ENCODE results near the gene NFATC1. TPM values are rescaled to one million over a fixed set of nuclear protein-coding genes. Genes with fewer than 3 reads are reported as not detected.

Gene NFATC1
- total RNA-seq, 3 donors from 2014 or later: 62.7 to 80.8 (median 75.2) TPM

DNA sequence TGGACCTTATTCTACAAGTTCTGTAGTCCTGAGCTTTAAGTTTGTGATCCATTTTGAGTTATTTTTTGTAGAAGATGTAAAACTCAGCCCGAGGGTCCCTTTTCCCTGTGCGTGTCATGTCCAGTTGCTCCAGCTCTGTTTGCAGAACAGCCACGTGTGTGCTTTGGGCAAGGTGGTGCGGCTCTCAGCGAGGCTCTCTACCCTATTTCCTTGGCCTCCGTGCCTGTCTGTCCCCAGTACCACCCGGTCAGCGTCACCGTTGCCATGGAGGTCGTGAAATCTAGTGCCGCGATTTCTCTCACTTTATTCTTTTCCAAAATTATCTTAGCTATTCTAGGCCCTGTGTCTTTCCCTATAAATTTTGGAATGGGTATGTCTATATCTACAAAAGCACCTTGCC lies 142.9 kb downstream of the NFATC1 start:
- Mint-ChIP-seq H3K4me3 (no peak overlapping the region), H3K36me3 (ENCODE audit: insufficient read depth) (peaks cover 5% of the 10 kb centered on the region), H3K27me3 (ENCODE audit: low read depth) (no peaks in the 10 kb centered on the region), H3K4me1 (ENCODE audit: low read depth) (no peaks in the 10 kb centered on the region), H3K9me3 (no peaks in the 10 kb centered on the region)
- no peak for DNase-seq
- ATAC-seq: no peak

DNA sequence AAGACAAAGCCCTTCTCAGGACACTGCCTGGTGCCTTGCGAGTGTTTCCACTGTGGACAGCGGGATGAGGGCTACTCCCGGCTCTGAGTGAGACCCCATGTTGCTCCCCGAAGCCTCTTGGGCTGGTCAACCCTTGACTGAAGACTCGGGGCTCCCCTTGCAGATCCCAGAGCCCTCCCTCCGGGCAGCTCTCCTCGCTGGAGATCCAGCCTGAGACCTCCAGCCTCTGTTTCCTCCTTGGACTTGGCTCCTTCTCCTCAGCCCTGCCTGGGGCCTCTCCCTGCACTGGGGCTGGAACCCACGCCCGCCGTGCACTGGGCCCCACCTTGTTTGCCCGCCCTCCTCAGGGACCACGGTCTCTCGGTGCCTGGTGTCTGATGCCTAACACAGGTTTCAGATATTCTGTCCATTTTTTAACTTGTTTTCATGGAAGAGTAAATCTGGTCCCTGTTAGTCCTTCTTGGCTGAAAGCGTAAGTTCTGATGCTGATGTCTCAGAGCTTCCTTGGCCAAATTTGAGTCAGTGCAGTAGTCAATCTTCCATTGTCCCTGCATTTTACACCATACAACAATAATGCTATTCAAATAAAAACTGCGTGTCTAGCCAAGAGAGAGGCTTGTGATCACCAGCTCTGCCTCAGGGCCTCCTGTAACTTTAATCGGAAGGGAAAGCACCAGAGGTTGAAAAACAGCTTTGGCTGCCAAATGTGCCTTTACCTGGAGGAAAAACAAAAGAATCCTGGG lies 144.6 kb downstream of the NFATC1 start:
- Mint-ChIP-seq H3K27me3 (ENCODE audit: low read depth) (no peaks in the 10 kb centered on the region), H3K4me1 (ENCODE audit: low read depth) (no peaks in the 10 kb centered on the region), H3K4me3 (no peak overlapping the region), H3K9me3 (no peaks in the 10 kb centered on the region), H3K36me3 (ENCODE audit: insufficient read depth) (peaks cover 5% of the 10 kb centered on the region)
- DNase-seq (no peak), ATAC-seq (no peak)

DNA sequence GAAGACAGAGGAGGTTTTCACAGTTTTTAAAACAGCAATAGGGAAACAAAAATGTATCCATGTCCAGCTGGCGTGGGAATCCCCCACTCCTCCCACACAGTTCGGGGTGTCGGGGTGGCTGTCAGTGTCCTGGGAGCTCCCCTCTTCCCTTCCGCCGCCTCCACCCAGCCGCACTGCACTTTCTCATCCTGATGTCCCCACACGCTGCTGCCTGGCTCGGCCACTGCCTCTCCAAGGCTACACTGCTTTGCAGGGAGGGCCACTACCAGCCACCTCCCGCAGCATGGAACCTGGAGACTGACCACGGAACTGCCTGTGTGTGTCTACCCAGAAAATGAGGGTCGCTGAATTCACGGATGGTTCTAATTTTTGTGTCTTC lies 145.2 kb downstream of the NFATC1 start:
- no peak for DNase-seq
- Mint-ChIP-seq H3K4me3 (no peak overlapping the region), H3K27me3 (ENCODE audit: low read depth) (no peaks in the 10 kb centered on the region), H3K36me3 (ENCODE audit: insufficient read depth) (peaks cover 5% of the 10 kb centered on the region), H3K4me1 (ENCODE audit: low read depth) (no peaks in the 10 kb centered on the region), H3K9me3 (no peaks in the 10 kb centered on the region)
- ATAC-seq: no peak

DNA sequence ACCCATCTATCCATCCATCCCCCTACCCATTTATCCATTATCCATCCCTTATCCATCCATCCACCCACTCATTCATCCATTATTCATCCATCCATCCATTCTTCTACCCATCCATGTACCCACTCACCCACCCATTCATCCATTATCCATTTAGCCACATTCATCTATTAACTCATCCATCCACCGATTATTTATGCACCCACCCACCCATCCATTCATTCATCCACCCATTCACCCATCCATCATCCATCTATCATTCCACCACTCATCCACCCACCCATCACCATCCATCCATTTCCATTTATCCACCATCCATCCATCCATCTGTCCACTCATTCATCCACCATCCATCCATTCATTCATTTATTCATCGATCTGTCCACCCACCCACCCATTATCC lies 146.5 kb downstream of the NFATC1 start:
- H3K4me1 Mint-ChIP-seq (ENCODE audit: low read depth): no peaks in the 10 kb centered on the region
- no peaks in the 10 kb centered on the region for H3K9me3 Mint-ChIP-seq
- no peaks in the 10 kb centered on the region for H3K27me3 Mint-ChIP-seq (ENCODE audit: low read depth)
- peaks cover 5% of the 10 kb centered on the region for H3K36me3 Mint-ChIP-seq (ENCODE audit: insufficient read depth)
- H3K4me3 Mint-ChIP-seq: no peak overlapping the region
- ATAC-seq: no peak
- no peak for DNase-seq

DNA sequence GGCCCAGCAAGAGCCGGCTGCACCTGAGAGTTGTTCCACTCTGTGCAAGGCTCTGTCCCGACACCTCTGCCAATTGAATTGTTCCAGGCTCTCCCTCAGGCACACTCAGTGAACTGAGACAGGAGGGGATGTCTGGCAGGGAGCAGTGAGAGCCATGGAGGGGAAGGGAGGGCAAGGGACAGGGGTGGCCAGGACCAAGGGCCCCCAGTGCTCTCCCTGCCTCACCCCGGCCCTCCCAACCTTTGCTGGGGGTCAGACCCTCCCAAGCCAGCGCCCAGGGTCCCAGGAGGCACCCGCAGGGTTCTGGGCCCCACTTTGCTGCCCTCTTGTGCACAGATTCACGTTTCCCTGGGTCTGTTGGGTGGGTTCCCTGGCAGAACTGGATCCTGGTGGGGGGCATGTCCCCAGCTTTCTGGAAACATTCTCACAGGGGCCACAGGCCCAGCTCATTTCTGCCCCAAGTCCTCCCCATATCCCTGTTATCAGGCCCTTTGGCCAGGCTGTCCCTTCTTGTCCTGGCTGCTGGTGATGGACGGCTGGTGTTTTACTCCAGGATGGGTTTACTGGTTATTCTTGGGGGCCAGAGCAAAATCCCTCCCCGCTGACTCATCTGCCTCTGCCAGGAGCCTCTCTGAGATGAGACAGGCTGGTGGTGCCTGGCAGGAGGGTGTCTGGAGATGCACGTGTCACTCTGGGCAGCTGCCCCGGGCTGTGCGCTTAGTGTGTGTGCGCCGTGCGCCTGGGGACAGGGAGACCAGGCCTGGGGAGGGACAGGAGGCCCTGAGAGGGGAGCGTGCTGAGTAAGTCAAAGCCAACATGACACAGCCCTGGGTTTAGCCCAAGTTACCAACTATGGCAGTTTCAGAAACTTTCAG lies 147.4 kb downstream of the NFATC1 start:
- no peaks in the 10 kb centered on the region for H3K9me3 Mint-ChIP-seq
- no peaks in the 10 kb centered on the region for H3K27me3 Mint-ChIP-seq (ENCODE audit: low read depth)
- DNase-seq (no peak), ATAC-seq (no peak)
- peaks cover 5% of the 10 kb centered on the region for H3K36me3 Mint-ChIP-seq (ENCODE audit: insufficient read depth)
- H3K4me1 Mint-ChIP-seq (ENCODE audit: low read depth): no peaks in the 10 kb centered on the region
- H3K4me3 Mint-ChIP-seq: no peak overlapping the region

DNA sequence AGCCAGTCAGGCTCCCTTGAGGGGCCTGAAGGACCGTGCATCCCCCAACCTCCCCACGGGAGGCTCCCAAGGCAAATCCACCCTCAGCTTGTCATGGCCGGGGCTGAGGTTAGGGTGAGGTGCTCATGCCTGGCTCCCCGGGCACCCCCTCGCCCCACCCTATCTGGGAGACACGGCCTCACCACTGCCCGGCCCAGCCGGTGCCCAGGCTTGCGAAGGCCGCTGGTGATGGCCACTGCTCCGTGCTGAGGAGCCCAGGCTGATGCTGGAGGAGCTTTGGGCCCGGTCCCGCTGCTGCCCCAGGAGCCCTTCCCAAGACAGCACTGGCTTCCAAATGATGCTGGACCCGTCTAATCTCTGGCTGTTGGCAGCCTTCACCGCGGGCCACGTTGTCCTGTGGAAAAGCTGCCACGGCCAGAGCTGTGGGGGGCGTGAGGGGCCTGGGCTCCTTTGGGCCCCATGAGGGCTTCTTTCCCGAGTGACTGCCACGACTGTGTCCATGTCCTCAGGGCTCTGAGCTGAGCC lies 148.2 kb downstream of the NFATC1 start:
- Mint-ChIP-seq H3K27me3 (ENCODE audit: low read depth) (no peaks in the 10 kb centered on the region), H3K9me3 (no peaks in the 10 kb centered on the region), H3K4me3 (no peak overlapping the region), H3K4me1 (ENCODE audit: low read depth) (no peaks in the 10 kb centered on the region), H3K36me3 (ENCODE audit: insufficient read depth) (peaks cover 3% of the 10 kb centered on the region)
- DNase-seq (no peak), ATAC-seq (no peak)

DNA sequence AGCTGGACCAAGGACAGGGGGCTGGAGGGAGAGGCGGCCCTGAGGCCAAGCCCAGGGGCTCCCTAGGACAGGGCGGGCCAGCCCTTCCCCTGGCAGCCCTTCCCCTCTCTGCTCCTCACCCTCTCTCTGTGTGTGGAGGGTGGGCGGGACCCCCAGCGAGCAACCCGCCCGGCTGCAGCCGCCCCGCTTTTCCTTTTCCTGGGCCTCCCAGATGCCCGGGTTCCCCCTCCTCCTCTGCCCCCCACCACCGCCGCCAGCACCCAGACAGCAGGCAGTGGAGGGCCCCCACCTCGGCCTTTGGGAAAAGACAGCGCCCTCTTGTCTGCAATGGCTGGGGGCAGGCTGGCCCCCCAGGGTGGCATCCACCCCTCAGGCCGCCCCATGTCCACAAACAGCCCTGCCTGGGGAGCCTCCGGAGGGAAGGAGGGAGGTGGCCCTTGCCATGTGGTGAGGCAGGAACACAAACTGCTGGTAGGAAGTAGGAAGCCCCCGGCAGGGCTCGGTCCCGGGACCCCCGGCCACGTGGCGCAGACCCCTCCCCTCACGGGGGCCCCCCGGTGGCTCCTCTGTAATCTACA lies 148.7 kb downstream of the NFATC1 start:
- Mint-ChIP-seq H3K4me1 (ENCODE audit: low read depth) (no peaks in the 10 kb centered on the region), H3K36me3 (ENCODE audit: insufficient read depth) (peaks cover 3% of the 10 kb centered on the region), H3K4me3 (no peak overlapping the region), H3K9me3 (no peaks in the 10 kb centered on the region), H3K27me3 (ENCODE audit: low read depth) (no peaks in the 10 kb centered on the region)
- ATAC-seq (no peak), DNase-seq (no peak)

DNA sequence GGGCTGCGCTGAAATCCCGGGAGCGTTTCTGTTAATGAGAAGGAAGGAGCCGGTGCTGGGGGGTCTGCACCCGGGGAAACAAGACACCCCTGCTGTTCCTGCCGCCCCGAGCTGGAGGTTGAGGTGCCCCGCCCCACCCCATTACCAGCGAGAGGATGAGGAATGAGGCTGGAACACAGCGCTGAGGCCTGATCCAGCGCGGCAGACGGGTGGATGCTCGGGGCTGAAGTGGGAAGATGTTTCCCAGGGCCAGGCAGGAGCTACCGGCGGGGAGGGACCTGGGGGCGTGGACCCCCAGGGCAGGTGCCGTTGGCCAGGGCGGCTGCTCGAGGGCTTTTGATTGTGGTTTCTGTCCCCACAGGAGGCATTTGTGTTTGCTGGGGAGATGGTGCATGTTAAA lies 149.5 kb downstream of the NFATC1 start:
- Mint-ChIP-seq H3K4me1 (ENCODE audit: low read depth) (no peaks in the 10 kb centered on the region), H3K36me3 (ENCODE audit: insufficient read depth) (peaks cover 3% of the 10 kb centered on the region), H3K9me3 (no peaks in the 10 kb centered on the region), H3K27me3 (ENCODE audit: low read depth) (no peaks in the 10 kb centered on the region), H3K4me3 (no peak overlapping the region)
- ATAC-seq (no peak), DNase-seq (no peak)

DNA sequence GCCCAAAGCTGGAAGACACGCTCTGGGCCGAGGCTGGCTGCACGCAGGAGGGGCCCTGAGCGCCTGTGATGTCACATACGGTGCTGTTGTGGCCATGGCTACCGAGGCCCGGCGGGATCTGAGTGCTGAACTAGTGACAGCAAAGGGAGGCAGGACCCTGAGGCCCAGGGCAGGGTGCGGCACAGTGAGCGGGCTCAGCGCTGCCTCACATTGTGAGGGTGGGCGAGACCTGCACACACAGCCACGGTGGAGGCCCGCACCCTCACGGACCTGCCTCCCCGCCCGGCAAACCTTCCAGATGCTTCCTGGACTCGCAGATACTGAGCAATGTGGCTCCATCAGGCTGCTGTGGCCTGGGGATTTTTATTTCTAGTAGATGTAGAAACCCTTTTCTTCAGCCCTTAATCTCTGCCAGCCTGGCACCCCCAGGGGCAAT lies 150.0 kb downstream of the NFATC1 start:
- Mint-ChIP-seq H3K9me3 (no peaks in the 10 kb centered on the region), H3K4me3 (no peak overlapping the region), H3K4me1 (ENCODE audit: low read depth) (no peaks in the 10 kb centered on the region), H3K36me3 (ENCODE audit: insufficient read depth) (no peaks in the 10 kb centered on the region), H3K27me3 (ENCODE audit: low read depth) (no peaks in the 10 kb centered on the region)
- no peak for DNase-seq
- ATAC-seq: no peak

DNA sequence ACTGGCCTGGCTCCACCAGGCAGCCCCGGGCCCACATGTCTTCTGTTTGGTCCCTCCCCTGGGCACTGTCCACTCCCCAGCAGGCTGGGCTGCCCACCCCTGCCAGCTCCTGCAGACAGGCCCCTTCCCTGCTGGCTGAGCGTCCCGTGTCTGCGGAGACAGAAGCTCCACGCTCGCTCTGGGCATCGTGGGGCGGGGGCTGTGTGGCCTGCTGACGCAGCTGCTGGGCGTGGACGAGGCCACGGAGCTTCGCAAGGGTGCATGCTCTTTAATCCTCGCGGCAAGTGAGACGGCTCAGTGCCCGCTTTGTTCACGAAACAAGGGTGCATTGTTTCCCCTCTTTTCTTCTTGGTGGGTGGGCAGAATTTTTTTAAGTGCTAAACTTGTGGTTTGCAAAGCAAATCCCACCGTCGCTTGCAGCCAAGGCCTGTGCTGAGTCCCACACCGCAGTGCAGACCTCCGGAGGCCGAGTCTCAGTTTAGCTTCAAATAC lies 151.1 kb downstream of the NFATC1 start:
- Mint-ChIP-seq H3K27me3 (ENCODE audit: low read depth) (no peaks in the 10 kb centered on the region), H3K4me1 (ENCODE audit: low read depth) (no peaks in the 10 kb centered on the region), H3K9me3 (no peaks in the 10 kb centered on the region), H3K36me3 (ENCODE audit: insufficient read depth) (no peaks in the 10 kb centered on the region), H3K4me3 (no peak overlapping the region)
- no peak for DNase-seq
- no peak for ATAC-seq

DNA sequence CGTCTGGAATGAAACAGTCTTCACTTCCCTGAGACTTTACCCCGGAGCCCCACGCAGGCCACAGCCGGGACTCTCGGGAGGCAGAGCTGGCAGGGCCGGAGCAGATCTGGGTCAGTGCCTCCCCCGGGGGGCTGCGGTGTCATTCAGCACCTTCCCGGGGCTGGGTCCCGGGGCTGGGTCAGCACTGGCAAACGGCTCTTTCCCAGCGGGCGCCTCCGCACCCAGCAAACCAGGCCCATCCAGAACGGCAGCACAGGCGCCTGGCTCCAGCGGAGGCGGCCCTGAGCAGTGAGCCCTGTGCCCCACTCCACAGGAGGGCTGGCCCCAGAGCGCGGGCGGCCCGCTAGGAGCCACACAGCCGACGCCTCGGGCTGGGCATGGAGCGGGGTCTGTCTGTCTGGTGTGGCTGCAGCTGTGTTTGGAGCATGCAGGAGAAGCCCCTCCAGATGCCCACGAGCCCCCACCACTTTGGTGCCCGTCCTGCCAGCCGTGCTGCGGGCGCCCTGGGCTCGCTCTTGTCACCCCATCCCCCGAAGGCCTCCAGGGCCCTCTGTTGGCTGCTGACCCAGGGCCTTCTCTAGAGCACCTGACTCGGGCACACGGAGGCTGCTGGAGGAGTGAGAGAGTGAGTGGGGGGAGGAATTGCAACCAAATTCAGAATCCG lies 151.8 kb downstream of the NFATC1 start:
- no peaks in the 10 kb centered on the region for H3K9me3 Mint-ChIP-seq
- no peak for ATAC-seq
- DNase-seq: no peak
- H3K36me3 Mint-ChIP-seq (ENCODE audit: insufficient read depth): no peaks in the 10 kb centered on the region
- H3K4me1 Mint-ChIP-seq (ENCODE audit: low read depth): no peaks in the 10 kb centered on the region
- H3K27me3 Mint-ChIP-seq (ENCODE audit: low read depth): no peaks in the 10 kb centered on the region
- no peak overlapping the region for H3K4me3 Mint-ChIP-seq

DNA sequence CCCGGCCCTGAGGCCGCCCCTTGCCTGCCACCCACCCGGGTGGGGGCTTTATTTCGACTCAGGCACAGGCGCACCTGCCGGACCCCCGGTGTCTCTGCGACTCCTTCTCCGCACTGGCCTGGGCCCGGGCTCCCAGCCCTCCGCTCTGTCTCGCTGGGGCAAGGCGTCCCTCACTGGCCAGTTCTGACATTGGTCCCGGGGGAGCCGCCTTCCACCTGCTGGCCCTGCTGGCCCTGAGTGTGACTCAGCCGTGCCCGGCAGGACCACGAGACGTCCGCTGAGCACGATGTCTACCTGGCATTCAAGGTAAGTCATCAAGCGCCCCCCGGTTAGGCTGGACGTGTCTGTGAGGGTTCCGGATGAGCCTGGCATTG lies 152.3 kb downstream of the NFATC1 start:
- ATAC-seq (no peak), DNase-seq (no peak)
- H3K4me1 Mint-ChIP-seq (ENCODE audit: low read depth): no peaks in the 10 kb centered on the region
- H3K9me3 Mint-ChIP-seq: no peaks in the 10 kb centered on the region
- H3K27me3 Mint-ChIP-seq (ENCODE audit: low read depth): no peaks in the 10 kb centered on the region
- no peaks in the 10 kb centered on the region for H3K36me3 Mint-ChIP-seq (ENCODE audit: insufficient read depth)
- H3K4me3 Mint-ChIP-seq: no peak overlapping the region

DNA sequence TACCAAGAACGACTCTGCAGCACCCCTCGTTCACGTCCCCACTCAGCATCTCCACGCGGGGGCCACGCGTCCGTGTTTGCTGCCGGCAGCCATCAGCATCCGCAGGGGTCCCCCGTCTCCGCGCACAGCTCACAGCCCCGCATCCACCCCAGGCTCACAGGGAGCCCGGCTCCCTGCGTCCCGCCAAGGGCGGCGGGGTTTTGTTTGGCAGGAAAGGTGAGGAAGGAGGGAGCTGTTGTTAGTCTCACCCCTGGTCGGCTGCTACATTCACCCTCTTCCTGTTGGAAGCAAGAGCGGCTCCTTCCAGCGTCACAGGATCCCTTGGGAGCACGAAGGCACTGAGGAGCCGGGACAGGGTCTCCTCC lies 152.9 kb downstream of the NFATC1 start:
- ATAC-seq (no peak), DNase-seq (no peak)
- no peak overlapping the region for H3K4me3 Mint-ChIP-seq
- no peaks in the 10 kb centered on the region for H3K36me3 Mint-ChIP-seq (ENCODE audit: insufficient read depth)
- no peaks in the 10 kb centered on the region for H3K9me3 Mint-ChIP-seq
- H3K4me1 Mint-ChIP-seq (ENCODE audit: low read depth): no peaks in the 10 kb centered on the region
- H3K27me3 Mint-ChIP-seq (ENCODE audit: low read depth): no peaks in the 10 kb centered on the region

DNA sequence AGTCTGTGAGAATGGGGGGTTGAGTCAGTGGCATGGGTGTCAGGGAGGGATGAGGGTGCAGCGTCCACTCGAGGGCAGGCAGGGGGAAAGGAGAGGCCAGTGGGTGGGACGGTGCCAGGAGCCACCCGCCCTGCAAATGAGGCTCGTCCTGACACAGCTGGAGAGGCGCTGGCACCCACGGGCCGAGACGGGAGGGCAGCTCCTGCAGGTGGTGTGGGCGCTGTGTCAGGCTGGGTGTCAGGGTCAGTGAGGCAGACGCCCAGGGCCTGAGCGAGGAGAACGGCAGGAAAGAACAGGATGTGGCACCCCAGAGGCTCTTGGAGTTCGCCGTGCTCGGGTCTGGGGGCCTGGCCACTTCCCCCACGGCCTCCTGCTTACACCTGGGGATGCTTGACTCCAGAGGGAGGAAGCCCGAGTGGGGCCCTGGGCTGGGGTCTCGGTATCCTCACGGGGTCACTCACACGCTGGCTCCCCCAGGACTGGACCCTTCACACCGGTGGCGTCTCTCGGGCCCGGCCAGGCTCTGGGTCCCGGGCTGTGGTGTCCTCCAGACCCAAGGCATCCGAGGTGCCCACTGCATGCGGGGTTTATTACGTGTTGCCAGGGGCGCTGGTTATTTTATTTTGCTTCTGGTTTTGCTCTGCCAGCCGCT lies 153.4 kb downstream of the NFATC1 start:
- no peak overlapping the region for H3K4me3 Mint-ChIP-seq

More for the DNA sequence above, 153.4 kb downstream of the NFATC1 start:
- Mint-ChIP-seq H3K36me3 (ENCODE audit: insufficient read depth) (no peaks in the 10 kb centered on the region), H3K4me1 (ENCODE audit: low read depth) (no peaks in the 10 kb centered on the region), H3K27me3 (ENCODE audit: low read depth) (no peaks in the 10 kb centered on the region), H3K9me3 (no peaks in the 10 kb centered on the region)
- no peak for DNase-seq
- ATAC-seq: no peak

All from activated T-cell treated with anti-CD3 and anti-CD28 coated beads, Interleukin-2, amount 50 U/mL, for 4 hours (primary cell).